Activated CD8-positive, alpha-beta memory T cell treated with anti-CD3 and anti-CD28 coated beads, Interleukin-2, amount 10 ng/mL, durations not matched to agents 7 days and 5 days (primary cell): ENCODE measurements around the gene NAGLU. TPM values are rescaled to one million over a fixed set of nuclear protein-coding genes. Genes with fewer than 3 reads are reported as not detected.

Experiments
- ATAC-seq: fragments of 150-1000 bp; cut with Tn5 transposase; one replicate; pipeline ENCODE4 v1.10.0; 2021; ENCODE audit warnings: moderate library complexity
- CTCF ChIA-PET: fragments of 350-600 bp; sonication (Branson Sonifier 250); formaldehyde crosslinking; loops from one replicate; lab custom pipeline; 2021; ENCODE audit warnings: antibody characterized with exemption; lab: Charles Lee
- DNase-seq: peaks from one replicate; pipeline ENCODE4 v3.0.0-alpha.2; 2020
- H3K27ac Mint-ChIP-seq: one replicate; pipeline ENCODE4 v1.8.0; 2021; ENCODE audit warnings: mild to moderate bottlenecking, mixed read lengths
- H3K27me3 Mint-ChIP-seq: one replicate; pipeline ENCODE4 v1.8.0; 2021; ENCODE audit warnings: mixed read lengths
- H3K36me3 Mint-ChIP-seq: one replicate; pipeline ENCODE4 v1.8.0; 2021; ENCODE audit warnings: mild to moderate bottlenecking, mixed read lengths
- H3K4me1 Mint-ChIP-seq: one replicate; pipeline ENCODE4 v1.8.0; 2021; ENCODE audit warnings: mixed read lengths
- H3K4me3 Mint-ChIP-seq: one replicate; pipeline ENCODE4 v1.8.0; 2021; ENCODE audit warnings: mild to moderate bottlenecking, moderate library complexity, mixed read lengths
- H3K9me3 Mint-ChIP-seq: one replicate; pipeline ENCODE4 v1.8.0; 2022; ENCODE audit warnings: low read depth, mixed read lengths
- total RNA-seq, 2 experiments: library from RNA; stranded (reverse); gene quantifications; one replicate each; pipeline ENCODE4 v1.2.3, GENCODE V29; 2021

The NAGLU gene
- total RNA-seq, 2 experiments from 2014 or later = 18.2 to 19.4 TPM

GRCh38 chr17:42513686-42514085, 22.4 kb upstream of the NAGLU start:
- no peaks in the 10 kb centered on the region for H3K36me3 Mint-ChIP-seq
- CTCF ChIA-PET = interaction anchor here (0.5 to 2.7 kb wide), 4 partner anchors 14 to 85 kb away, joined by 3 to 13 read pairs (median 6); no protein-coding TSS in a partner anchor

GRCh38 chr17:42514279-42514678, 21.8 kb upstream of the NAGLU start:
- Mint-ChIP-seq H3K4me1 (no peaks in the 10 kb centered on the region), H3K27ac (no peak overlapping the region), H3K36me3 (no peaks in the 10 kb centered on the region), H3K27me3 (peaks cover 22% of the 10 kb centered on the region), H3K4me3 (no peak overlapping the region), H3K9me3 (no peaks in the 10 kb centered on the region)
- ATAC-seq (no peak), DNase-seq (no peak)
- CTCF ChIA-PET = interaction anchor here (0.5 to 2.7 kb wide), 7 partner anchors 8 to 91 kb away, joined by 3 to 13 read pairs (median 4); partner anchors contain the start of gene CAVIN1

More at GRCh38 chr17:42513686-42514085, 22.4 kb upstream of the NAGLU start:
- Mint-ChIP-seq H3K27ac (no peak overlapping the region), H3K4me1 (no peaks in the 10 kb centered on the region), H3K9me3 (no peaks in the 10 kb centered on the region), H3K27me3 (peaks cover 22% of the 10 kb centered on the region), H3K4me3 (no peak overlapping the region)
- DNase-seq (no peak), ATAC-seq (no peak)

GRCh38 chr17:42514867-42515266, 21.2 kb upstream of the NAGLU start:
- Mint-ChIP-seq H3K27me3 (peaks cover 23% of the 10 kb centered on the region), H3K27ac (no peak overlapping the region), H3K4me1 (no peaks in the 10 kb centered on the region), H3K4me3 (no peak overlapping the region), H3K9me3 (no peaks in the 10 kb centered on the region), H3K36me3 (no peaks in the 10 kb centered on the region)
- CTCF ChIA-PET = interaction anchor here (0.9 to 2.7 kb wide), 6 partner anchors 9 to 92 kb away, joined by 3 to 13 read pairs (median 4); partner anchors contain the start of gene CAVIN1
- no peak for ATAC-seq
- no peak for DNase-seq

- no peaks in the 10 kb centered on the region for H3K9me3 Mint-ChIP-seq
- H3K4me3 Mint-ChIP-seq = no peak overlapping the region
- DNase-seq (peak; percentile 85), ATAC-seq (peak; percentile 91)
- H3K27ac Mint-ChIP-seq = no peak overlapping the region
- H3K4me1 Mint-ChIP-seq = no peaks in the 10 kb centered on the region
- peaks cover 31% of the 10 kb centered on the region for H3K27me3 Mint-ChIP-seq
- CTCF ChIA-PET = interaction anchor here (0.5 to 4.8 kb wide), 35 partner anchors 10 to 329 kb away, joined by 3 to 26 read pairs (median 5); partner anchors contain the start of genes CAVIN1 and NAGLU
- no peaks in the 10 kb centered on the region for H3K36me3 Mint-ChIP-seq
Measured at GRCh38 chr17:42517516-42517915, 18.5 kb upstream of the NAGLU start.

- H3K4me3 Mint-ChIP-seq = no peak overlapping the region
Measured at GRCh38 chr17:42518046-42518754, 17.8 kb upstream of the NAGLU start.

GRCh38 chr17:42518755-42519545, 17.1 kb upstream of the NAGLU start:
- CTCF ChIA-PET = interaction anchor here (0.8 to 4.8 kb wide), 21 partner anchors 8 to 296 kb away, joined by 3 to 26 read pairs (median 6); partner anchors contain the start of gene NAGLU
- Mint-ChIP-seq H3K4me1 (peaks cover 9% of the 10 kb centered on the region), H3K9me3 (no peaks in the 10 kb centered on the region), H3K27me3 (peaks cover 35% of the 10 kb centered on the region), H3K4me3 (no peak overlapping the region), H3K36me3 (no peaks in the 10 kb centered on the region), H3K27ac (no peak overlapping the region)
- DNase-seq = no peak
- ATAC-seq = no peak

More at GRCh38 chr17:42518046-42518754, 17.8 kb upstream of the NAGLU start:
- DNase-seq (no peak), ATAC-seq (no peak)
- peaks cover 36% of the 10 kb centered on the region for H3K27me3 Mint-ChIP-seq
- no peak overlapping the region for H3K27ac Mint-ChIP-seq
- H3K4me1 Mint-ChIP-seq = peaks cover 2% of the 10 kb centered on the region
- CTCF ChIA-PET = interaction anchor here (0.5 to 4.8 kb wide), 36 partner anchors 9 to 330 kb away, joined by 3 to 26 read pairs (median 4); partner anchors contain the start of genes CAVIN1 and NAGLU
- no peaks in the 10 kb centered on the region for H3K9me3 Mint-ChIP-seq
- H3K36me3 Mint-ChIP-seq = no peaks in the 10 kb centered on the region

GRCh38 chr17:42519546-42520491, 16.2 kb upstream of the NAGLU start:
- no peaks in the 10 kb centered on the region for H3K9me3 Mint-ChIP-seq
- ATAC-seq = no peak
- no peaks in the 10 kb centered on the region for H3K36me3 Mint-ChIP-seq
- peaks cover 18% of the 10 kb centered on the region for H3K4me1 Mint-ChIP-seq
- DNase-seq = no peak
- H3K4me3 Mint-ChIP-seq = no peak overlapping the region
- CTCF ChIA-PET = interaction anchor here (0.8 to 4.8 kb wide), 20 partner anchors 7 to 336 kb away, joined by 3 to 26 read pairs (median 5); partner anchors contain the start of genes CAVIN1 and STAT3
- H3K27ac Mint-ChIP-seq = no peak overlapping the region
- peaks cover 42% of the 10 kb centered on the region for H3K27me3 Mint-ChIP-seq

GRCh38 chr17:42520540-42520951, 15.5 kb upstream of the NAGLU start:
- Mint-ChIP-seq H3K27me3 (peaks cover 48% of the 10 kb centered on the region), H3K27ac (no peak overlapping the region), H3K4me1 (peaks cover 23% of the 10 kb centered on the region), H3K4me3 (no peak overlapping the region), H3K36me3 (no peaks in the 10 kb centered on the region), H3K9me3 (no peaks in the 10 kb centered on the region)
- ATAC-seq (no peak), DNase-seq (no peak)
- CTCF ChIA-PET = interaction anchor here (0.6 to 4.8 kb wide), 19 partner anchors 9 to 336 kb away, joined by 3 to 26 read pairs (median 4); partner anchors contain the start of genes CAVIN1 and STAT3

- DNase-seq (no peak), ATAC-seq (no peak)
- CTCF ChIA-PET = interaction anchor here (0.6 to 4.8 kb wide), 16 partner anchors 9 to 337 kb away, joined by 3 to 26 read pairs (median 4); partner anchors contain the start of gene CAVIN1
- Mint-ChIP-seq H3K27me3 (peaks cover 48% of the 10 kb centered on the region), H3K9me3 (no peaks in the 10 kb centered on the region), H3K4me1 (peaks cover 24% of the 10 kb centered on the region), H3K4me3 (no peak overlapping the region), H3K36me3 (no peaks in the 10 kb centered on the region), H3K27ac (no peak overlapping the region)
Measured at GRCh38 chr17:42521036-42521435, 15.0 kb upstream of the NAGLU start.

GRCh38 chr17:42521666-42522262, 14.3 kb upstream of the NAGLU start:
- ATAC-seq = no peak

GRCh38 chr17:42522263-42522790, 13.7 kb upstream of the NAGLU start:
- ATAC-seq (no peak), DNase-seq (no peak)
- Mint-ChIP-seq H3K4me3 (no peak overlapping the region), H3K9me3 (no peaks in the 10 kb centered on the region), H3K4me1 (peaks cover 27% of the 10 kb centered on the region), H3K36me3 (no peaks in the 10 kb centered on the region), H3K27me3 (peaks cover 48% of the 10 kb centered on the region), H3K27ac (no peak overlapping the region)
- CTCF ChIA-PET = no interaction called here

More at GRCh38 chr17:42521666-42522262, 14.3 kb upstream of the NAGLU start:
- Mint-ChIP-seq H3K9me3 (no peaks in the 10 kb centered on the region), H3K4me1 (peaks cover 25% of the 10 kb centered on the region), H3K27me3 (peaks cover 48% of the 10 kb centered on the region), H3K27ac (no peak overlapping the region), H3K36me3 (no peaks in the 10 kb centered on the region), H3K4me3 (no peak overlapping the region)
- CTCF ChIA-PET = interaction anchor here (0.9 to 2.9 kb wide), 5 partner anchors 8 to 108 kb away, joined by 3 to 11 read pairs (median 6); no protein-coding TSS in a partner anchor
- DNase-seq = no peak
